Vagina (tissue), 2 donors: ENCODE measurements around the gene TOX3. TPM values are rescaled to one million over a fixed set of nuclear protein-coding genes. Genes with fewer than 3 reads are reported as not detected.

Experiments used
- DNase-seq, 2 donors: peaks; one replicate each; pipeline ENCODE4 v3.0.0-alpha.2; 2017; ENCODE audit errors: extremely low spot score in 2 of 2
- H3K27ac ChIP-seq: fragments of 200-600 bp; sonication (generic); one replicate; pipeline ENCODE4 v1.5.1; 2019
- H3K27me3 ChIP-seq: fragments of 200-600 bp; sonication (generic); one replicate; pipeline ENCODE4 v1.5.1; 2019
- H3K36me3 ChIP-seq, 2 donors: fragments of 200-600 bp; sonication (generic); one replicate each; pipeline ENCODE4 v1.5.1; 2017 to 2019
- H3K4me1 ChIP-seq: fragments of 200-600 bp; sonication (generic); one replicate; pipeline ENCODE4 v1.5.1; 2019
- H3K4me3 ChIP-seq, 2 donors: fragments of 200-600 bp; sonication (generic); 1 replicate in 1 of 2; 2 replicates in 1 of 2; pipeline ENCODE4 v1.5.1; 2016 to 2019
- H3K9me3 ChIP-seq: fragments of 200-600 bp; sonication (generic); one replicate; pipeline ENCODE4 v1.5.1; 2019
- POLR2A ChIP-seq, 2 donors: fragments of 450-650 bp; IDR thresholded peaks; one replicate each; pipeline ENCODE4 v1.6.1; 2017; ENCODE audit warnings: antibody characterized with exemption in 2 of 2, mild to moderate bottlenecking in 2 of 2, moderate library complexity in 2 of 2
- POLR2AphosphoS5 ChIP-seq, 2 donors: sonication (generic); formaldehyde crosslinking; IDR thresholded peaks; one replicate each; pipeline ENCODE4 v1.9.0; 2017; ENCODE audit warnings: antibody characterized with exemption in 2 of 2, mild to moderate bottlenecking in 2 of 2, low read depth in 1 of 2; ENCODE audit not compliant: insufficient read depth in 1 of 2
- intact Hi-C: fragments of 100-400 bp; cut with DNase I; formaldehyde crosslinking; loops from one replicate; pipeline ENCODE4 v1.15.1; 2023
- total RNA-seq: library from RNA; depleted of rRNA; stranded (reverse); fragments of >200 nt; gene quantifications from one replicate; pipeline ENCODE4 v1.2.3, GENCODE V29; 2016
- TF ChIP-seq, protein P1 (sequence below), 3 experiments: fragments of 450-650 bp in 2 of 3; fragments of 200-600 bp in 1 of 3; sonication (generic) in 1 of 3; IDR thresholded peaks; one replicate each; pipeline ENCODE4 v1.5.1; 2017 to 2019; ENCODE audit warnings: antibody characterized with exemption in 3 of 3, mild to moderate bottlenecking in 2 of 3, moderate library complexity in 2 of 3

TOX3 gene
- total RNA-seq, 1 donor from 2014 or later: 1.2 TPM

DNA sequence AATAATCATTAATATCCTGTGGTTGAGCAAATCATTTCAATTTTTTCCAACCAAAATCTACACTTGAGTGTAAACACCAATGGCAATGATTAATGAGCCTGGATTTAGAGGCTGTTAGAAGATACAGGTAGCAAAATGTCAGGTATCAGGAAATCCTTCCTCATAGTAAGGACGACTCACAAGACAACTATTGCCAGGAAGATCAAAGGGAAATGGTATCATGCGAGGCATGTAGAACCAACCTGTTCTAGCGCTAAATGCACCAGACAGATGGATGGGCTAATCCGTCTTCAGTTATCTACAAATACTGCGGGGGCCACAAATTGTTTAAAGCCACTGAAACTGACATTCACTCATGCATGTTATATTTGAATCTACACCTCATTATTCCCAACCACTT lies 28.1 kb downstream of the TOX3 start:
- no peak for TF ChIP-seq POLR2AphosphoS5 (IDR thresholded peaks at IDR 0.05; ENCODE audit: insufficient read depth in 1 of 2, low read depth in 1 of 2)
- TF ChIP-seq POLR2A (IDR thresholded peaks at IDR 0.05): no peak
- TF ChIP-seq, protein P1, sequence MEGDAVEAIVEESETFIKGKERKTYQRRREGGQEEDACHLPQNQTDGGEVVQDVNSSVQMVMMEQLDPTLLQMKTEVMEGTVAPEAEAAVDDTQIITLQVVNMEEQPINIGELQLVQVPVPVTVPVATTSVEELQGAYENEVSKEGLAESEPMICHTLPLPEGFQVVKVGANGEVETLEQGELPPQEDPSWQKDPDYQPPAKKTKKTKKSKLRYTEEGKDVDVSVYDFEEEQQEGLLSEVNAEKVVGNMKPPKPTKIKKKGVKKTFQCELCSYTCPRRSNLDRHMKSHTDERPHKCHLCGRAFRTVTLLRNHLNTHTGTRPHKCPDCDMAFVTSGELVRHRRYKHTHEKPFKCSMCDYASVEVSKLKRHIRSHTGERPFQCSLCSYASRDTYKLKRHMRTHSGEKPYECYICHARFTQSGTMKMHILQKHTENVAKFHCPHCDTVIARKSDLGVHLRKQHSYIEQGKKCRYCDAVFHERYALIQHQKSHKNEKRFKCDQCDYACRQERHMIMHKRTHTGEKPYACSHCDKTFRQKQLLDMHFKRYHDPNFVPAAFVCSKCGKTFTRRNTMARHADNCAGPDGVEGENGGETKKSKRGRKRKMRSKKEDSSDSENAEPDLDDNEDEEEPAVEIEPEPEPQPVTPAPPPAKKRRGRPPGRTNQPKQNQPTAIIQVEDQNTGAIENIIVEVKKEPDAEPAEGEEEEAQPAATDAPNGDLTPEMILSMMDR (IDR thresholded peaks at IDR 0.05): no peak
- H3K4me3 ChIP-seq: no peak overlapping the region
- H3K9me3 ChIP-seq: no peaks in the 10 kb centered on the region
- no peak for DNase-seq
- no peak overlapping the region for H3K27ac ChIP-seq
- no peaks in the 10 kb centered on the region for H3K27me3 ChIP-seq
- H3K36me3 ChIP-seq: no peaks in the 10 kb centered on the region
- intact Hi-C loops: no loop called here
- no peaks in the 10 kb centered on the region for H3K4me1 ChIP-seq

GRCh38 chr16:52515068-52515671 lies 31.8 kb downstream of the TOX3 start:
- H3K4me3 ChIP-seq: no peak overlapping the region
- no peak for DNase-seq
- no peak overlapping the region for H3K27ac ChIP-seq
- H3K36me3 ChIP-seq: no peaks in the 10 kb centered on the region
- intact Hi-C loops: no loop called here
- no peak for TF ChIP-seq POLR2AphosphoS5 (IDR thresholded peaks at IDR 0.05; ENCODE audit: insufficient read depth in 1 of 2, low read depth in 1 of 2)
- TF ChIP-seq, protein P1 (IDR thresholded peaks at IDR 0.05): no peak
- no peaks in the 10 kb centered on the region for H3K27me3 ChIP-seq
- H3K9me3 ChIP-seq: no peaks in the 10 kb centered on the region
- no peaks in the 10 kb centered on the region for H3K4me1 ChIP-seq

DNA sequence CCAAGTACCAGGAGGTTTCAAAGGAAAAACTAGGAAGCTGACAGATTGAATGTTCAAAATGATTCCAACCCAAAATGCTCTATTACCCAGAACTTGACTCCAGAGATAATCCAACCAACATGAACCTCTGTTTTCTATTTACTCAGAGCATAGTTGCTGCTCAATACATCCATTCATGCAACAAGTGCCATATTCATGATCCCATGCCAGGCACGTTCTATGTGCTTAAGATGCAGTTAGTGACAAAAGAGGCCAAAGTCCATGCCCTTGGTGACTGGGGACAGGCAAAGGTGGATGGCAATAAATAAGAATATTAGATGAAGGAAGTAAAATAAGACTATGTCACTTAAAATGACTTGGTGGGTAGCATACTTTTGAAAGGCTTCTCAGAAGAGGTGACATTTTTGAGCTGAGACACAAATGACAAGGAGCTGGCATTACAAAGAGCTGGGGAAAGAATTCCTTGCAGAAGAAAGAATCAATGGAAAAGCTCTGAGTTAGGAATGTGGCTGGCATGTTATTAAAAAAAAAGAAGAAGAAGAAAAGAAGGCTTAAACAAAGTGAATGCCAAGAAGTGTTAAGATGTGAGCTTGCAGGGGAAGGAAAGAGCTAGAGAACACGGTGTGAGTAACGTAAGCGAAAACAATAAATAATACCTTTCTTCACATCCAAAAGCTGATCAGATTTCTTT lies 34.5 kb downstream of the TOX3 start:
- Histone ChIP-seq H3K27ac (no peak overlapping the region), H3K9me3 (no peaks in the 10 kb centered on the region), H3K4me1 (no peaks in the 10 kb centered on the region), H3K27me3 (no peaks in the 10 kb centered on the region), H3K36me3 (no peaks in the 10 kb centered on the region), H3K4me3 (no peak overlapping the region)
- no peak for TF ChIP-seq POLR2AphosphoS5 (IDR thresholded peaks at IDR 0.05; ENCODE audit: insufficient read depth in 1 of 2, low read depth in 1 of 2)
- TF ChIP-seq POLR2A (IDR thresholded peaks at IDR 0.05): no peak
- TF ChIP-seq, protein P1 (IDR thresholded peaks at IDR 0.05): no peak
- DNase-seq: no peak
- intact Hi-C loops: no loop called here

- Histone ChIP-seq H3K4me3 (no peak overlapping the region), H3K4me1 (peaks cover 9% of the 10 kb centered on the region), H3K27me3 (no peaks in the 10 kb centered on the region), H3K36me3 (no peaks in the 10 kb centered on the region), H3K9me3 (no peaks in the 10 kb centered on the region), H3K27ac (no peak overlapping the region)
- TF ChIP-seq POLR2A (IDR thresholded peaks at IDR 0.05): no peak
- TF ChIP-seq, protein P1 (IDR thresholded peaks at IDR 0.05): no peak
- TF ChIP-seq POLR2AphosphoS5 (IDR thresholded peaks at IDR 0.05; ENCODE audit: insufficient read depth in 1 of 2, low read depth in 1 of 2): no peak
- intact Hi-C loops: no loop called here
- no peak for DNase-seq
Observed at GRCh38 chr16:52501746-52502145, 45.2 kb downstream of the TOX3 start.

- TF ChIP-seq POLR2AphosphoS5 (IDR thresholded peaks at IDR 0.05; ENCODE audit: insufficient read depth in 1 of 2, low read depth in 1 of 2) (no peak), POLR2A (IDR thresholded peaks at IDR 0.05) (no peak)
- TF ChIP-seq, protein P1 (IDR thresholded peaks at IDR 0.05): no peak
- intact Hi-C loops: no loop called here
- no peak for DNase-seq
- H3K27ac ChIP-seq: no peak overlapping the region
- H3K27me3 ChIP-seq: no peaks in the 10 kb centered on the region
- no peaks in the 10 kb centered on the region for H3K36me3 ChIP-seq
- H3K4me1 ChIP-seq: peaks cover 13% of the 10 kb centered on the region
- H3K9me3 ChIP-seq: no peaks in the 10 kb centered on the region
- no peak overlapping the region for H3K4me3 ChIP-seq
Observed at GRCh38 chr16:52500963-52501362, 46.0 kb downstream of the TOX3 start.
